HG02759 (cell line): Measurements from ENCODE around the gene FNTB.
"Not testable (repeated sequence)": the region's sequence is repeated elsewhere in the genome, so short reads cannot be mapped to it uniquely, and the experiment has no call there.

ENCODE experiments used
- ATAC-seq: cut with Tn5 transposase; IDR thresholded peaks from one replicate; pipeline ENCODE4 v1.9.1; 2021; ENCODE audit warnings: mild to moderate bottlenecking, moderate library complexity; ENCODE audit not compliant: unreplicated experiment

The FNTB gene

DNA sequence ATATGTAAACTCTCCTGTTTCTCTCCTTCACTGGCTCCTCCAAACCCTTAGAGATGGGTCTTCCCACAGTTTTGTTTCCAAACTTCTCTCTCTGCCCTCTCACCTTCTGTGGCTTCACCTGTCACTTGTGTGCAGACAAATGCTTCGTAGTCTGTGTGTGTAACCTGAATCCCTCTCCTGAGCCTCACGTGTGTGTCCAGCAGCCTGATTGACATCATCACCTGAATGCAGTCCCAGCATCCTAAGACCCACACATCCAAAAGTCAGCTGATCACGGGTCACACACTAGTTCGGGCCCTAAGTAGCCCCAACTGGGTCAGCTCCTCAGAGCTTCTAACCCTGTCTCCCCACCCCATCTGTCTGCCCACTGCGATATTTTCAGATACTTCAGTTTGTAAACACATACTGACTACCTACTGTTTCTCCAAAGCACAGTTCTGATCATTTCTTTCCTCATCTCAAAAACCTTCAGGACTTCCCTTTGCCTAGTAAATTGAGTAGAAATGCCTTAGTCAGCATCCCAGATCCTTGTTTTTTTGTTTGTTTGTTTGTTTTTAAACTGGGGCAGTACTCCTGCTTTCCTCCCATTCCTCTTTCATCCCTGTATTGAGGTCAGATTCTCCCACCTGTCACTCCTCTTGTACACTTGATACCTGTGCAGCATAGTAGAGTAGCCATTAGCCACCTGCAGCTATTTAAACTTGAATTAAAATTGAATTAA, 23.7 kb downstream of the FNTB start:
- ATAC-seq, result no peak

DNA sequence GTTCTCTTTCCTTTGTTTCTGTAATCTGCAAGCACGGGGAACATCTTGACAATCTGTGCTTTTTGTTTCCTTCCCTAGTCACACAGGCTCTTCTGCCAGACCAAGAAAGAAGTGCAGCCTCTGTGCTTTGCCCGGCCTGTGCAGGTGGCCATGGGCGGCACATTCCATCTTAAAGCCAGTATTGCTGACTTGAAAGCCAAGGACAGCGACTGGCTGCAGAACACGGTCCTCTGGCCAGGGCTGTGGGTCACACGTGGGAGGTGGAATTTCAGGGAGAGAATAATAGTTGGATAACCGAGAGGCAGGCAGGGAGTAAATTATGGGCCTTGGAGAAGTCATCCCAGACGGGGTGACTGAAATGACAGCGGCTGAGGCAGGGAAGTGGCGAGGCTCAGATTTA, 24.8 kb downstream of the FNTB start:
- no peak for ATAC-seq

DNA sequence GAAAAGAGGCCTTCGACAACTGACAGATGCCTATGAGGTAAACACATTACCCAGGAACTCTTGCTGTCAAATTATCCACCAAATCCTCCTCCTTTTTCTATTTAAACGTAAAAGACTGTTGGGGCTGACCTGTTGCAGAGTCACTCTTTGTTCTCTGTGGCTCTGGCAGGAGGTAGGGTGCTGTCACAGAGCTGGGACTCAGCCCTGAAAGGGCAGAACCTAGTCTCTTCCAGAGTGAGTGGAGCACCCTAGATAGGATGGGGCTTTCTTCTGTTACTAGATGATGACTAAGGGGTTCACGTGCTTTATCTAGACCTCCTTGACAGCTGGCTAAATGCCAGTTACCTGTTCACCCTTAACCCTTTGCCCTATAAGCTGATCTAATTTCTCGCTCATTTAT, 25.7 kb downstream of the FNTB start:
- ATAC-seq, result no peak

GRCh38 chr14:65015391-65015790, 28.7 kb downstream of the FNTB start:
- ATAC-seq, result no peak

DNA sequence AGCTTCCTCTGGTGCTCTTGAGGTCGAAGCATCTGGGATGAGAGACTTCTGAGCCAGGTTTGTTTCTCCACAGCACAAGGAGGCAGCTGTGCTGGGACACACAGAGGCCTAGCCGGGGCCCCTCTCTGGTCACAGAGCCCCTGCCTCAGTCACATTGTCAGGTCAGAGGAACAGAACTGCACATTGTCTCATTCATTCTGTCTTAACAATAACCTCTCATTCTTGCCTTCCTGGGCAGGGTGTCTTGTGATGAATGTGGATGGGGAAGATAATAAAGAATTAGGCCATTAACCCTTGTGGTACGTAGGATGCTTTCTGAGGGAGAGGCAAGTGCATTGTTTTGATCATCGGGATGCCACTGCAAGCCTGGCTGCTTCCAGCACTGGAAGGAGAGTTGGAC, 29.8 kb downstream of the FNTB start:
- no peak for ATAC-seq

DNA sequence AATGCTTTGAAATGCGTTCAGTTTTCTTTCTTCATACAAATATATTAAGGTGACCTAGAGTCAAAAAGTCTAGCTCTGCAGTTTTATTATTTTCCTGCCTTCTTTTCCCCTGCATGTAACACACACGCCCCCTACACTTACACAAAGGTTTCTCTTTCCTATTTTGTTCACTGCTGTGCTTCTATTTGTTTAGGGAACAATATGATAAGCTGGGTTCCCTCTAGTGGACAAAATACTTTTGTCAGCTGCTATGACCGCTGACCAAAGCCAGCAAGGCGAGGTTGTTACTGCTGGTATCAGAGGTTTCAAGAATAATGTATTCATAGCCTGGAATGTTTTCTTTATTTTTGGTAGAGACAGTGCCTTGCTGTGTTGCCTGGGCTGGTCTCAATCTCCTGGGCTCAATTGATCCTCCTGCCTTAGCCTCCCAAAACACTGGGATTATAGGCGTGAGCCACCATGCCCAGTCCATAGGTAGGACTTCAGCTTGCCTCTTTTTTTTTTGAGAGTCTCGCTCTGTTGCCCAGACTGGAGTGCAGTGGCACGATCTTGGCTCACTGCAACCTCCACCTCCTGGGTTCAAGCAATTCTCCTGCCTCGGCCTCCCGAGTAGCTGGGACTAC, 33.4 kb downstream of the FNTB start:
- ATAC-seq, result peak; percentile 53

- ATAC-seq, result no peak
Measured at GRCh38 chr14:65024957-65025356, 38.3 kb downstream of the FNTB start.

- no peak for ATAC-seq
Measured at GRCh38 chr14:65025818-65026217, 39.1 kb downstream of the FNTB start.

DNA sequence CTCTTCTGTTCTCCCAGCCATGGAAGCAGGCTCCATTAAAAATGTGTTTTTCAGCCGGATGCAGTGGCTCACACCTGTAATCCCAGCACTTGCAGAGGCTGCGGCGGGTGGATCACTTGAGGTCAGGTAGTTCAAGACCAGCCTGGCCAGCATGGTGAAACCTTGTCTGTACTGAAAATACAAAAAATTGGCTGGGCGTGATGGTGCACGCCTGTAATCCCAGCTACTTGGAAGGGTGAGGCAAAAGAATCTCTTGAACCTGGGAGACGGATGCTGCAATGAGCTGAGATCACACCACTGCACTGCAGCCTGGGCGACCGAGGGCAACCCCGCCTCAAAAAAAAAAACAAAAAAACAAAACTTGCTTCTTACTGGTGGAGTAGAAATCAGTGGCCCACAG, 39.8 kb downstream of the FNTB start:
- ATAC-seq, result no peak

DNA sequence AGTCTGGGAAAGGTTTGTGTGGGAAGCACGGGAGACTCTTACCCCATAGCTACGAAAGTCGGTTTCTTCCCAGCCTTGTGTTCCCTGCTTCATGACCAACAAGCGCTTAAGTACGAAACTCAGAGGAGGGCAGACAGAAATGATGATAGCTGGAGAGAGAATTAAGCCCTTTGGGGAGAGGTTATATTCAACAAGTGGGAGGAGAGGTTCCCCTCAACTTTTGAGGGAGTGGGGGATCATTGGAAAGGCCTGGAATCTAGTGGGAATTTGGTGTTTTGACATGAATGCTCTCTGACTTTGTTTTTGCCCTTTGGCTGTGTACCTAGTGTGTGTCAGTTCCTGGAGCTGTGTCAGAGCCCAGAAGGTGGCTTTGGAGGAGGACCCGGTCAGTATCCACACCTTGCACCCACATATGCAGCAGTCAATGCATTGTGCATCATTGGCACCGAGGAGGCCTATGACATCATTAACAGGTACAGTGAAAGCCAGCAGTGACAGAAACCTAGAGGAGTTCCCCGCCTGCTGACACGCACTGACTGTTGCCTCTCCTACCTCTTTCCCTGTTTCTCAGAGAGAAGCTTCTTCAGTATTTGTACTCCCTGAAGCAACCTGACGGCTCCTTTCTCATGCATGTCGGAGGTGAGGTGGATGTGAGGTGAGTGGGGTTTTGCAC, 40.6 kb downstream of the FNTB start:
- ATAC-seq, result no peak

DNA sequence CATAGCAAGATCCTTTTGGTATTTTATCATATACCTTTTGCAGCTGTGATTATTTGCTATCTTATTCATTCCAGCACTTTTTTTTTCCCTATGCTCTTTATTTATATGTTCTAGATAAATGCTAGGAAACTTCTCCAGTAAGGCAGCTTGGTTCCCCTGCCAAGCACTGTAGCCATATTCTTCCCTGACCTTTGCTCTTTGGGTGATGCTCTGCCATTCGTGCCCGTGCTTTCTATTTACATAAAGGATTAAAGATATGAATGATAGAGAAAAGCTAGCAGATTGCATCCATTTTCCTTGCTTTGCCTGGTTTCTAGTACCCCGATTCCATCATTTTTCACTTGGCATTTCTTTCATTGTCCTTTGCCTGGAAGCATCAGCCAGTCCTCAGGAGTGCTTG, 42.2 kb downstream of the FNTB start:
- ATAC-seq, result no peak

GRCh38 chr14:65031321-65031720, 44.6 kb downstream of the FNTB start:
- ATAC-seq, result not testable (repeated sequence)

DNA sequence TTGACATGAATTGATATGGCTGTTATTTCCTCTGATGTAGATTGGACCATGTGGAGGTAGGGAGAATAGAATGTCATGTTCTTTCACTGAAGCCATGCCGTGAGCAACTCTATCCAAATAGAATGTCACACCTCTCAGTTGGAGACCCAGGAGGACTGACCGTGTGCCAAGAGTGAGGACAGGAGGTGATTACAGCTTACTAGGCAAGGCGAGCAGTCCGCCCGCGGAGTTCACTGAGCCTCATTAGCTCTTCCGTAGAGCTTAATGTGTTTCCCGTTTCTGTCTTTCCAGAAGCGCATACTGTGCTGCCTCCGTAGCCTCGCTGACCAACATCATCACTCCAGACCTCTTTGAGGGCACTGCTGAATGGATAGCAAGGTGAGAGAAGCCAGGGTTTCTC, 45.6 kb downstream of the FNTB start:
- no peak for ATAC-seq

GRCh38 chr14:65033181-65033580, 46.5 kb downstream of the FNTB start:
- no peak for ATAC-seq

GRCh38 chr14:65034021-65034420, 47.3 kb downstream of the FNTB start:
- ATAC-seq, result no peak

GRCh38 chr14:65035049-65035448, 48.4 kb downstream of the FNTB start:
- no peak for ATAC-seq

- no peak for ATAC-seq
Measured at GRCh38 chr14:65038966-65039365, 52.3 kb downstream of the FNTB start.

GRCh38 chr14:65040666-65041433, 54.2 kb downstream of the FNTB start:
- ATAC-seq, result no peak

GRCh38 chr14:65041434-65041915, 54.8 kb downstream of the FNTB start:
- no peak for ATAC-seq

- ATAC-seq, result peak; percentile 15
Measured at GRCh38 chr14:65042296-65042695, 55.6 kb downstream of the FNTB start.

DNA sequence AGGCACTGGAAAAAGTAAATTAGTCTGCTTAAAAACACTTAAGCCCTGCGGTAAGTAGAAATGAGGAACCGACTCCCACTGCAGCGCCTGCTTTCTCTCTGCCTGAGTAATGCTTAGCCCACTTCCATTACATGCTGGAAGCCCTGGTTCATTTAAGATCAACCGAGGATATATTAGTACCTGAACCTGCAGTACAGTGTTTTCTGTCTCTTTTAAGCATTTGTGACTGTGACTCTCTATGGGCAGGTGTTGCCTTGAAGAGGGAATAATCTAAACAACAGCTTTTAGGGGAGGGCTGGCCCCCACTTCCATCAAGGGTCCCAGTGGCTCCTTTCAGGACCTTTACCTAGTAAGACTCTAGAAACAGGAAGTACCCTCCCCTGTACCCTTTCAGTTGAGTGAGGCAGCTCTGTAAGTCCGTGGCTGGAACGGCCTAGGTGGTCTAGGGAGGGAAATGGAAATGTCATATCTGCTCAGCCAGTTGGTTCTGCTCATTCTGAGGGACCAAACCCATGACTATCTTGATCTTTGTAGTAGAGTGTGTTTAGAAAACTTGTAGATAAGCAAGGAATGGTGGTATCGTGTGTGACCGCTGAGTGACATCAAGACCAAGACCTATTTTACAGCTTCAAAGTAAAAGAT, 56.2 kb downstream of the FNTB start:
- peak; percentile 67 for ATAC-seq
